Stimulated activated naive B cell treated with anti-CD40 and anti-IgM and Interleukin-4, amounts not matched to agents 10 μg/mL and 1 μg/mL and 100 μg/mL, for 72 hours (primary cell): Measurements from ENCODE around the gene SPECC1L.

Experiments used
- ATAC-seq, 2 donors: fragments of 150-1000 bp; cut with Tn5 transposase; replicated peaks; 2 replicates each; pipeline ENCODE4 v1.10.0; 2021; ENCODE audit warnings: moderate library complexity in 1 of 2
- DNase-seq: peaks from one replicate; pipeline ENCODE4 v3.0.0; 2021
- H3K27ac Mint-ChIP-seq: one replicate; pipeline ENCODE4 v1.8.0; 2022; ENCODE audit warnings: mild to moderate bottlenecking, mixed read lengths
- H3K27me3 Mint-ChIP-seq, 2 donors: one replicate each; pipeline ENCODE4 v1.8.0; 2022; ENCODE audit warnings: mixed read lengths in 2 of 2
- H3K36me3 Mint-ChIP-seq, 2 donors: one replicate each; pipeline ENCODE4 v1.8.0; 2022; ENCODE audit warnings: mixed read lengths in 2 of 2, mild to moderate bottlenecking in 1 of 2
- H3K4me1 Mint-ChIP-seq, 2 donors: one replicate each; pipeline ENCODE4 v1.8.0; 2022; ENCODE audit warnings: mixed read lengths in 2 of 2, mild to moderate bottlenecking in 1 of 2
- H3K4me3 Mint-ChIP-seq, 2 donors: one replicate each; pipeline ENCODE4 v1.8.0; 2022; ENCODE audit warnings: mild to moderate bottlenecking in 2 of 2, mixed read lengths in 2 of 2, moderate library complexity in 1 of 2
- H3K9me3 Mint-ChIP-seq, 2 donors: one replicate each; pipeline ENCODE4 v1.8.0; 2022; ENCODE audit warnings: mixed read lengths in 2 of 2, mild to moderate bottlenecking in 1 of 2

The SPECC1L gene

GRCh38 chr22:24405631-24406321 is 135.1 kb downstream of the SPECC1L start:
- Mint-ChIP-seq H3K27ac (peak overlapping the region; percentile 14), H3K9me3 (no peaks in the 10 kb centered on the region), H3K36me3 (peaks cover 52 to 60% of the 10 kb centered on the region in 2 donors), H3K4me3 (no peak overlapping the region), H3K4me1 (peaks cover 29 to 34% of the 10 kb centered on the region in 2 donors), H3K27me3 (no peaks in the 10 kb centered on the region)
- ATAC-seq (no peak), DNase-seq (no peak)

GRCh38 chr22:24406322-24407277 is 136.0 kb downstream of the SPECC1L start:
- Mint-ChIP-seq H3K4me1 (peaks cover 21 to 26% of the 10 kb centered on the region in 2 donors), H3K27ac (peak overlapping the region; percentile 73), H3K4me3 (no peak overlapping the region), H3K27me3 (no peaks in the 10 kb centered on the region), H3K9me3 (no peaks in the 10 kb centered on the region), H3K36me3 (peaks cover 44 to 55% of the 10 kb centered on the region in 2 donors)
- ATAC-seq, result no peak
- no peak for DNase-seq

GRCh38 chr22:24407278-24407665 is 136.6 kb downstream of the SPECC1L start:
- ATAC-seq (no peak), DNase-seq (no peak)
- H3K9me3 Mint-ChIP-seq, result no peaks in the 10 kb centered on the region

GRCh38 chr22:24407884-24408283 is 137.3 kb downstream of the SPECC1L start:
- Mint-ChIP-seq H3K36me3 (peaks cover 38 to 60% of the 10 kb centered on the region in 2 donors), H3K27ac (peak overlapping the region; percentile 21), H3K4me3 (no peak overlapping the region), H3K4me1 (peaks cover 10 to 13% of the 10 kb centered on the region in 2 donors), H3K9me3 (no peaks in the 10 kb centered on the region), H3K27me3 (no peaks in the 10 kb centered on the region)
- no peak for ATAC-seq
- DNase-seq, result no peak

More at GRCh38 chr22:24407278-24407665, 136.6 kb downstream of the SPECC1L start:
- H3K27me3 Mint-ChIP-seq, result no peaks in the 10 kb centered on the region
- peaks cover 14 to 19% of the 10 kb centered on the region in 2 donors for H3K4me1 Mint-ChIP-seq
- no peak overlapping the region for H3K4me3 Mint-ChIP-seq
- peak overlapping the region; percentile 73 for H3K27ac Mint-ChIP-seq
- H3K36me3 Mint-ChIP-seq, result peaks cover 39 to 56% of the 10 kb centered on the region in 2 donors

- H3K27me3 Mint-ChIP-seq, result no peaks in the 10 kb centered on the region
- peaks cover 43 to 64% of the 10 kb centered on the region in 2 donors for H3K36me3 Mint-ChIP-seq
- peaks cover 6% of the 10 kb centered on the region in 2 donors for H3K4me1 Mint-ChIP-seq
- no peak for DNase-seq
- ATAC-seq, result no peak
- H3K4me3 Mint-ChIP-seq, result no peak overlapping the region
- H3K9me3 Mint-ChIP-seq, result no peaks in the 10 kb centered on the region
- H3K27ac Mint-ChIP-seq, result no peak overlapping the region
Observed at GRCh38 chr22:24408630-24409029, 138.0 kb downstream of the SPECC1L start.

GRCh38 chr22:24409707-24410106 is 139.1 kb downstream of the SPECC1L start:
- H3K4me3 Mint-ChIP-seq, result no peak overlapping the region
- H3K36me3 Mint-ChIP-seq, result peaks cover 42 to 60% of the 10 kb centered on the region in 2 donors
- no peak for DNase-seq
- H3K9me3 Mint-ChIP-seq, result no peaks in the 10 kb centered on the region
- H3K27me3 Mint-ChIP-seq, result no peaks in the 10 kb centered on the region
- no peak overlapping the region for H3K27ac Mint-ChIP-seq
- ATAC-seq, result no peak
- H3K4me1 Mint-ChIP-seq, result peaks cover 4 to 6% of the 10 kb centered on the region in 2 donors

- H3K27ac Mint-ChIP-seq, result no peak overlapping the region
- H3K4me3 Mint-ChIP-seq, result no peak overlapping the region
- H3K4me1 Mint-ChIP-seq, result peaks cover 4 to 6% of the 10 kb centered on the region in 2 donors
- no peak for DNase-seq
- no peaks in the 10 kb centered on the region for H3K27me3 Mint-ChIP-seq
- no peak for ATAC-seq
- no peaks in the 10 kb centered on the region for H3K9me3 Mint-ChIP-seq
- peaks cover 41 to 58% of the 10 kb centered on the region in 2 donors for H3K36me3 Mint-ChIP-seq
Observed at GRCh38 chr22:24410110-24410856, 139.7 kb downstream of the SPECC1L start.

- H3K36me3 Mint-ChIP-seq, result peaks cover 38 to 57% of the 10 kb centered on the region in 2 donors
- no peak for DNase-seq
- H3K27ac Mint-ChIP-seq, result no peak overlapping the region
Observed at GRCh38 chr22:24411256-24412004, 140.8 kb downstream of the SPECC1L start.

GRCh38 chr22:24412274-24412673 is 141.6 kb downstream of the SPECC1L start:
- H3K27ac Mint-ChIP-seq, result peak overlapping the region; percentile 21

More at GRCh38 chr22:24411256-24412004, 140.8 kb downstream of the SPECC1L start:
- no peaks in the 10 kb centered on the region for H3K9me3 Mint-ChIP-seq
- H3K4me3 Mint-ChIP-seq, result no peak overlapping the region
- ATAC-seq, result no peak
- no peaks in the 10 kb centered on the region for H3K27me3 Mint-ChIP-seq
- peaks cover 4 to 8% of the 10 kb centered on the region in 2 donors for H3K4me1 Mint-ChIP-seq

GRCh38 chr22:24413271-24413670 is 142.6 kb downstream of the SPECC1L start:
- DNase-seq, result no peak
- Mint-ChIP-seq H3K4me1 (peaks cover 6 to 20% of the 10 kb centered on the region in 2 donors), H3K9me3 (no peaks in the 10 kb centered on the region), H3K27ac (no peak overlapping the region), H3K27me3 (no peaks in the 10 kb centered on the region), H3K4me3 (no peak overlapping the region), H3K36me3 (peaks cover 25 to 48% of the 10 kb centered on the region in 2 donors)
- ATAC-seq, result no peak

More at GRCh38 chr22:24412274-24412673, 141.6 kb downstream of the SPECC1L start:
- peaks cover 32 to 51% of the 10 kb centered on the region in 2 donors for H3K36me3 Mint-ChIP-seq
- H3K4me1 Mint-ChIP-seq, result peaks cover 6 to 16% of the 10 kb centered on the region in 2 donors
- DNase-seq (no peak), ATAC-seq (no peak)
- no peak overlapping the region for H3K4me3 Mint-ChIP-seq
- H3K27me3 Mint-ChIP-seq, result no peaks in the 10 kb centered on the region
- H3K9me3 Mint-ChIP-seq, result no peaks in the 10 kb centered on the region

- H3K27me3 Mint-ChIP-seq, result no peaks in the 10 kb centered on the region
- ATAC-seq (no peak), DNase-seq (no peak)
- H3K27ac Mint-ChIP-seq, result no peak overlapping the region
- peaks cover 25 to 48% of the 10 kb centered on the region in 2 donors for H3K36me3 Mint-ChIP-seq
- H3K4me1 Mint-ChIP-seq, result peaks cover 6 to 20% of the 10 kb centered on the region in 2 donors
- no peak overlapping the region for H3K4me3 Mint-ChIP-seq
- H3K9me3 Mint-ChIP-seq, result no peaks in the 10 kb centered on the region
Observed at GRCh38 chr22:24413736-24414385, 143.2 kb downstream of the SPECC1L start.

GRCh38 chr22:24414523-24414922 is 143.9 kb downstream of the SPECC1L start:
- no peak for ATAC-seq
- no peaks in the 10 kb centered on the region for H3K27me3 Mint-ChIP-seq
- DNase-seq, result no peak
- H3K27ac Mint-ChIP-seq, result no peak overlapping the region
- H3K36me3 Mint-ChIP-seq, result peaks cover 23 to 44% of the 10 kb centered on the region in 2 donors
- H3K4me3 Mint-ChIP-seq, result no peak overlapping the region
- no peaks in the 10 kb centered on the region for H3K9me3 Mint-ChIP-seq
- peaks cover 9 to 24% of the 10 kb centered on the region in 2 donors for H3K4me1 Mint-ChIP-seq
